Measurements from ENCODE around the gene GALNT13.

GALNT13 gene

GRCh38 chr2:154173919-154174318, 302.2 kb downstream of the GALNT13 start:
- DNase-seq (ENCODE audit: low read depth, low spot score), result no peak
- TF ChIP-seq, protein P1, sequence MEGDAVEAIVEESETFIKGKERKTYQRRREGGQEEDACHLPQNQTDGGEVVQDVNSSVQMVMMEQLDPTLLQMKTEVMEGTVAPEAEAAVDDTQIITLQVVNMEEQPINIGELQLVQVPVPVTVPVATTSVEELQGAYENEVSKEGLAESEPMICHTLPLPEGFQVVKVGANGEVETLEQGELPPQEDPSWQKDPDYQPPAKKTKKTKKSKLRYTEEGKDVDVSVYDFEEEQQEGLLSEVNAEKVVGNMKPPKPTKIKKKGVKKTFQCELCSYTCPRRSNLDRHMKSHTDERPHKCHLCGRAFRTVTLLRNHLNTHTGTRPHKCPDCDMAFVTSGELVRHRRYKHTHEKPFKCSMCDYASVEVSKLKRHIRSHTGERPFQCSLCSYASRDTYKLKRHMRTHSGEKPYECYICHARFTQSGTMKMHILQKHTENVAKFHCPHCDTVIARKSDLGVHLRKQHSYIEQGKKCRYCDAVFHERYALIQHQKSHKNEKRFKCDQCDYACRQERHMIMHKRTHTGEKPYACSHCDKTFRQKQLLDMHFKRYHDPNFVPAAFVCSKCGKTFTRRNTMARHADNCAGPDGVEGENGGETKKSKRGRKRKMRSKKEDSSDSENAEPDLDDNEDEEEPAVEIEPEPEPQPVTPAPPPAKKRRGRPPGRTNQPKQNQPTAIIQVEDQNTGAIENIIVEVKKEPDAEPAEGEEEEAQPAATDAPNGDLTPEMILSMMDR (IDR thresholded peaks at IDR 0.05; ENCODE audit: insufficient read depth, low read length, missing control alignments), result no peak
- ChIA-PET CTCF (no interaction called here), POLR2A (no interaction called here)
- no peak overlapping the region for H3K4me3 ChIP-seq (ENCODE audit: low read depth, low read length)

DNA sequence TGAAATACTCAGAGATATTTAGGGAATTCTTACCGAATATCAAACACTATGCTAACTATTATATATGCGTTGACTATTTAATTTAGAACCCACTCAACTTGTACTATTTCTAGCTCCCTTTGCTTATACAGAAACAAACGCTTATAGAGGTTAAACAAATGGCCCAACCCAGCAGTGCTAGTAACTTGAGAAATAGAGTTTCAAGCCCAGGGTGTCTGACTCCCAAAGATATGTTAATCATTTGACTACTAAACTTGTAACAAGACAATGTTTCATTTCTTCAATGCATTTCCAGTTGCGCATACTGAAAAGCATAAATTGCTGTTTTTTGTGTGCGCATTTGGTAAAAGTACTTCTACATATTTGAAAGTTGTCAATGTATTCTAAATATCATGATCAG, 310.3 kb downstream of the GALNT13 start:
- no peak overlapping the region for H3K4me3 ChIP-seq (ENCODE audit: low read depth, low read length)
- TF ChIP-seq, protein P1 (IDR thresholded peaks at IDR 0.05; ENCODE audit: insufficient read depth, low read length, missing control alignments), result no peak
- no peak for DNase-seq (ENCODE audit: low read depth, low spot score)
- POLR2A ChIA-PET, result no interaction called here
- CTCF ChIA-PET, result no interaction called here

GRCh38 chr2:154187948-154188347, 316.2 kb downstream of the GALNT13 start:
- H3K4me3 ChIP-seq (ENCODE audit: low read depth, low read length), result no peak overlapping the region
- CTCF ChIA-PET, result no interaction called here
- TF ChIP-seq, protein P1 (IDR thresholded peaks at IDR 0.05; ENCODE audit: insufficient read depth, low read length, missing control alignments), result no peak
- no peak for DNase-seq (ENCODE audit: low read depth, low spot score)
- POLR2A ChIA-PET, result no interaction called here

DNA sequence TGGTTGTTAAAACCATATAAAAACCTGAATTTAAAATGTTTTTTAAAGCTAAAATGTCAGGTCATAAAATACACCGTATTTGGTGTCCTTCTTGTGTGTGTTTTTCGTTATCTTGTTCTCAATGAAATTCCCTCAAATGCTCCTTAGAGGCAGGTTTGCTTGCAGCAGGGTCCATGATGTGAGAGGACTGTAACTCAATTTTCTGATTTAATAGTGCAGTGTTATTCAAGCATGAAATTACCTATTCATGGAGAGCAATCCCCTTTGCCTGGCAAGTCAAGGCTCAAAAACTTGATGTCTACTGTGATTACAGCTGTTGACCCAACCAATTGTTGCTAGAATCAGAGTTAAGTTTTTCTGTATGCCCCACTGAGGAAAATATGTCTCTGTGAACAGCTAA, 318.2 kb downstream of the GALNT13 start:
- DNase-seq (ENCODE audit: low read depth, low spot score), result no peak
- TF ChIP-seq, protein P1 (IDR thresholded peaks at IDR 0.05; ENCODE audit: insufficient read depth, low read length, missing control alignments), result no peak
- ChIA-PET CTCF (no interaction called here), POLR2A (no interaction called here)
- no peak overlapping the region for H3K4me3 ChIP-seq (ENCODE audit: low read depth, low read length)

DNA sequence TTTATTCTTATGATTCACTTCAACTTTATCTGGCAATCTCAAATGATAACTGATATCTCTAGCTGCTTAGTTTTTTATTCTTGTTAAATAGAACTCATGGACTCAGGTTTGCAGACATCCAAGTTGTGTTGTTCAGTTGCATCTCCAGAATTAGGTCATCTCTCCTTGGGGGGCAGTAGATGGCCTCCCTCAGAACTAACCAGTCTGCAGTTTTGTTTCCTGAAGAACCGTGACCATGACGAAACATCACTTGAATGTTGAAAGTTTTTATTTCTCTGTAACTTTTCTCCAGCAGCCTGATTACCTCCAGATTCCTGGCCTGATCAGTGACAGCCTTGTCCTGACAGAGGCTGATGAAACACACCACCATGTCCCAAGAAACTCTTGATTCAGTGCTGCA, 321.5 kb downstream of the GALNT13 start:
- no peak overlapping the region for H3K4me3 ChIP-seq (ENCODE audit: low read depth, low read length)
- TF ChIP-seq, protein P1 (IDR thresholded peaks at IDR 0.05; ENCODE audit: insufficient read depth, low read length, missing control alignments), result no peak
- DNase-seq (ENCODE audit: low read depth, low spot score), result no peak
- ChIA-PET CTCF (no interaction called here), POLR2A (no interaction called here)

DNA sequence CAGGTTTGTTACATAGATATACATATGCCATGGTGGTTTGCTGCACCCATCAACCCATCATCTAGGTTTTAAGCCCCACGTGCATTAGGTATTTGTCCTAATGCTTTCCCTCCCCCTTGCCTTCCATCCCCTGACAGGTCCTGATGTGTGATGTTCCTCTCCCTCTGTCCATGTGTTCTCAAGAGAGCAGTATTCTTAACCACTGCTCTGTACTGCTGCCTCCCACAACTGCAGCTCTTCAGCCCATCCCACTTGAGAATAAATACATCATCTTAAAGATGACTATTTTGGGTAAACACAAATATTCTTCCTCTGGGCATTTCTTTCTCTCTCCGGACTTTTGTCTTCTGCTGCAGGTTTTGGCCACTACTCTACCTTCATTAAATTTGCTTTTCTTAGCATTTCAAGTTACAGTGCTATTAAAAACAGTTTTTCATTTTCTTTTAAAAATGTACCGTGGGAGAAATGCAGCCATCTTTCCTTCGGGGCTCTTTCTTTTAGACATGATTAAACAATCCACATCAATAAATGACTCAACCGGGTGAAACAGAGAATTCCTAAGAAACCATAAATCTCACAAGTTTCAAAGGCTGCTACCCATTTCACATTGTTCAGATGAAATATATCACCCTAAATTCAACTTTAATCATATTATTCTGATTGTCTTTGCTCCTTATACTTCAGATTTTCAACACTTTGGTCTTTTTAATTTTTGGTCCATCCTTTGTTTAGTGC, 323.4 kb downstream of the GALNT13 start:
- TF ChIP-seq, protein P1 (IDR thresholded peaks at IDR 0.05; ENCODE audit: insufficient read depth, low read length, missing control alignments), result no peak
- H3K4me3 ChIP-seq (ENCODE audit: low read depth, low read length), result no peak overlapping the region
- POLR2A ChIA-PET, result no interaction called here
- DNase-seq (ENCODE audit: low read depth, low spot score), result no peak
- CTCF ChIA-PET, result no interaction called here
